ENCODE measurements around the gene CACNG8.
"Not testable (repeated sequence)": the region's sequence is repeated elsewhere in the genome, so short reads cannot be mapped to it uniquely, and the experiment has no call there.

Gene CACNG8

DNA sequence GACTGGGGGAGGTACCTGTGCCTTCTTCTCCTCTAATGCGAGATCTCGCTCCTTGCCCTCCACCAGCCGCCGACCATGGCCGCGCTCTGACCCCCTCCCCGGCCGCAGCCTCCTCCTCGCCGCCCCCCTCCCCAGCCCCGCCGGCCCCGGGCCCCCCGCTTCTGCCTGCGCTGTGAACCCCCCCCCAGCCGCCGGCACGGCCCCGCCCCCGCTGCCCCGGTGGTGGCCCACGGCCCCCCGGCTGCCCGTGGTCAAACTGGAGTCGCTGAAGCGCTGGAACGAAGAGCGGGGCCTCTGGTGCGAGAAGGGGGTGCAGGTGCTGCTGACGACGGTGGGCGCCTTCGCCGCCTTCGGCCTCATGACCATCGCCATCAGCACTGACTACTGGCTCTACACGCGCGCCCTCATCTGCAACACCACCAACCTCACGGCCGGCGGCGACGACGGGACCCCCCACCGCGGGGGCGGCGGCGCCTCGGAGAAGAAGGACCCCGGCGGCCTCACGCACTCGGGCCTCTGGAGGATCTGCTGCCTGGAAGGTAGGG lies at the start of gene CACNG8:
Gene CACNG8 (plus strand): TSS at position 51 of the 545 bp plus-strand sequence.
- no peak for DNase-seq

DNA sequence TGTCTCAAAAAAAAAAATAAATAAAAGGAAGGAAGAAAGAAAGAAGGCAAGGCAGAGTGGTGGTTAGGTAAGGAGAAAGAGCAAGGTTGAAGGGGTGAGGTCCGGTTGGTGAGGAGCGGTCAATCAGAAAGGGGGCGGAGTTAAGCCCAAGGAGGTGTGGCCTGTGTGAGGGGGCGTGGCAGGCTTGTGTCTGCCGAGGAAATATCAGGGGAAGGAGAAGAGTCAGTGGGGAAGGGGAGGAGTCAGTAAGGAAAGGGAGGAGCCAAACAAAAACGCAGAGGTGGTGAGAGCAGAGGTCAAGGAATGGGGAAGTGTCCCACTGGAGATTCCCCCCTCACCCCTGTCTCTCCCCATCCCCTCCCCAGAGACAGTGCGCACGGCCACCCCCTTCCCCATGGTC lies 47.7 kb upstream of the CACNG8 start:
- DNase-seq = no peak

DNA sequence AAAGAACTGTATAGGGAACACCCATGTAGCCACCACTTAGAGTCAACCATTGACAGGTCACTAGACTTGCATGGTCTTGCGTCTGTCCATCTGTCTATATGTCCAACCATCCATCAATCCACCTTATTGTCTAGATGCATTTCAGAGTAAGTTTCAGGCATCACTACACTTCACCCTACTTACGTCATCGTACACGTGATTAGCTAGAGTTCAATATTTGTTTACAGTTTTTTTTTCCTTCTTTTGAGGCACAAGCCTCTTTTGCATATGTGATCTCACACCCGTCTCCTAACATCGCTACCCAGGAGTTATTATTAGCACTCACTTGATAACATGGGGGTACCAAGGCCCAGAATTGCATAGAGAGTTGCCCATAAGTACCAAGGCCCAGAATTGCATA lies 46.7 kb upstream of the CACNG8 start:
- DNase-seq = no peak

DNA sequence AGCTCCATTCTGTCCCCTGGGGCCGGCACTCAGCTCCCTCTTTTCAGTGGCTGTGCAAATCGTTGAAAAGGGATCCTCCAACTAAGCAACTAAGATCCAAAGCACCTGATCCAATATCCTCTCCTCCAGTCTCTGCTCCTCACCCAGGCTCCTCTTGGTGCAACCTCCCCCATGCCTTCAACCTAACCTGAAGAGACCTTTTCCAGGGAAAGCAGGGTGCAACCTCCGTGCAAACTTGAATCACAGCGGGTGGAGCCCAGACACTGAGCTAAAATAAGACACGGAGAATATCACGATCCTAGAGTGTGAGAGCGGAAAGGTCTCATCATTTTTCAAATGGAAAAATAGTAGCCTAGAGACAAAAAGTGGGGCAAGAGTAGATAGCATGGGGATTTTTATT lies 45.4 kb upstream of the CACNG8 start:
- DNase-seq = no peak

DNA sequence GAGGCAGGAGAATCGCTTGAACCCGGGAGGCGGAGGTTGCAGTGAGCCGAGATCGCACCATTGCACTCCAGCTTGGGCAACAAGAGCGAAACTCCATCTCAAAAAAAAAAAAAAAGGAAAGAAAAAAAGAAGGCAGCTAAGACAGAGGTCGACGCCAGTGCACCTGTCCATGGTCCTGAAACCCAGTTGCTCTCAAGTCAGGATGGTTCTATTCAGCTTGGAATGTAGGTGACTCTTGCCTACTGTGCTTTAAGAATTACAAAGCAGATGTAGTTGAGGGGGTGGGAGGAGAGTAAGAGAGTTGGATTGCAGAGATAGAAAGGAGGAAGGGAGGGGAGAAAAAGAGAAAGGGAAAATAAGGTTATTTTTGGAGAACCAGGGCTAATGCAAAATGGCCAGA lies 35.0 kb upstream of the CACNG8 start:
- DNase-seq = no peak

DNA sequence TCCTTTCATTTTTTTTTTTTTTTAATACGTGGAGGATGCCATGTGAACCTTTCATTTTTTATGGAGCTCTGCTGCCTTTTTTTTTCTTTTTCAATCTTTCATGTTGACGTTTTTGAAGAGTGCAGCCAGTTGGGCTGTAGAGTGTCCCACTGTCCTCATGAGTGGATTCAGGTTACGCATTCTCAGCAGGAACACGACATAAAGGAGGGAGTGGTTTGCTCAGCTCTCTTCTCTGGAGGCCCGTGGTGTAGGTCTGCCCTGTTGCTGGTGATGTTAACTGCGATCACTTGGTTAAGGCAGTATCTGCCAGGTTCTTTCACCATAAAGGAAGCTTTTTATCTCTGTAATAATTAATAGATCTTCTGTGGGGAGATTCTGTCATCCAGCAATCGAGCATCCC lies 26.7 kb upstream of the CACNG8 start:
- no peak for DNase-seq

DNA sequence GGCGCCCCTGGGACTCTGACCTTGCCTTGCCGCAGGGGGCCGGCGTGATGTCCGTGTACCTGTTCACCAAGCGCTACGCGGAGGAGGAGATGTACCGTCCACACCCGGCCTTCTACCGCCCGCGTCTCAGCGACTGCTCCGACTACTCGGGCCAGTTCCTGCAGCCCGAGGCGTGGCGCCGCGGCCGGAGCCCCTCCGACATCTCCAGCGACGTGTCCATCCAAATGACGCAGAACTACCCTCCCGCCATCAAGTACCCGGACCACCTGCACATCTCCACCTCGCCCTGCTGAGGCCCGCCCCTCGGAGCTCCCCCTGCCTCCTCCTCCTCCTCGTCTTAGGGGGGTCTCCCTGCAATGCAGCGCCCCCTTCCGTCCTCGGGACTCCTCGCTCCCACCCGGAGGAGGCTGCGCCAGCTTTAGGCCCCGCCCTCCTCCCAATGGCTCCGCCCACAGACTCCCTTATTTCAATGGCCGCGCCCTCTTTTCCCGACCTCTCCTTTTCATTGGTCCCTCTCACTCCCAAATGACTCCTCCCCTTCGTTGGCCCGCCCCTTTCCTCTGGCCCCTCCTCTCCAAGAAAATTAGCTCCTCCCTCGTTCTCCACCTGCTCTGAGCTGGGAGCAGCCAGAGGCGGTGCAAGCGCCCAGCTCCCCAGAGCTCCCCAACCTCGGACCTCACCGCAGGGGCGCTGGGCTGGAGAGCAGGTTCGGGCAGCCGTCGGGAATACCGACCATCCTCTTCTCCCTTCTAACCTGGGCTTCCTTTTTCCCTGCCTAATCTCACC lies 20.5 kb upstream of the CACNG8 start:
- DNase-seq = no peak

DNA sequence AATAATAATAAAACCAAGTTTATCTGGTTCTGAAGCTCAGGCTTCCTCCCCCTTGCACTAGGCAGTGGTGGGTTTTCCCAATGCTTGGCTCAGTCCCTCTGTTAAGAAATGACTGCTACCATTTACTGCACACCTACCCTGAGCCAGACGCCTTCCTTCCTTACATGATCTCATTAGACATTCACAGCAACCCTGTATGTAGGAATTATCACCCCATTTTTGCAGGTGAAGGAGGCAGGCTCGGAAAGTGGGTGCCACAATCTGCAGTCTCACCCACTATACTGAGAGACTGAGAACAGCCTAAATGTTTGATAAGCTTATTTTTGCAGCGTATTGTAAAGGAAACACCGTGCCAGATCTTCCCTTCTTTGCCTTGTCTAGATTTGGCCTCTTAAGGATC lies 18.3 kb upstream of the CACNG8 start:
- DNase-seq = no peak

DNA sequence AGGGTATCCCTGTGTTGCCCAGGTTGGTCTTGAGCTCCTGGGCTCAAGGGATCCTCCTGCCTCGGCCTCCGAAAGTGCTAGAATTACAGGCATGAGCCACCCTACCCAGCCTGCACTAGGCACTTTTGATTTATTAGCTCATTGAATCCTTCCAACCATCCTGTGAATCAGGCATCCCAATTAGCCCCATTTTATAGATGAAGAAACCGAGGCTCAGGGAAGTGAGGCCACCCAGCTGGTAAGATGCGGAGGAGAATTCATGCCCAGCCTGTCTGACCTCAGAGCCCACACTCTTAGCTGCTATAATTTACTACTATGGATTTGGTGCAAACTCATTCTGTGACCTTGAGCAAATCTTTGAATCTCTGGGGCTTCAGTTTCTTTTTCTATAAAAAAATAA lies 17.8 kb upstream of the CACNG8 start:
- no peak for DNase-seq

DNA sequence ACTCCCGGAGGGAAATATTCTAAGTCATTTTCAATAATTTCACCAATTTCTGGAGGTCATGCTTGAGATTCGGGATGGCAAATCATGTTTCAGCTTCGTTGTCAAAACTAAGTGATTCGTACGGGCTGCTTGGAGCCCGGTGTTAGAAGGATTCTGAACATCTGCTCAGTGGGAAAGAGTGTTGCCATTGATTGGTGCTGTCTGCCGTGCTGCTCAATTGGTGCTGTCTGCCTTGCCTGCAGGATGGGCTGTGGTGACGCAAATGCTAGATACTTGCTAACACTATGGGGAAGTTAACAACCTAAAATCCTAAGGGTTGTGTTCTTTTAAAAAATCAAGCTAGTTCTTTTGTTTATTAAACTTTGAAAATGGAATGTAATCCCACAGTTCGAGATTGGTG lies 17.3 kb upstream of the CACNG8 start:
- DNase-seq = no peak

DNA sequence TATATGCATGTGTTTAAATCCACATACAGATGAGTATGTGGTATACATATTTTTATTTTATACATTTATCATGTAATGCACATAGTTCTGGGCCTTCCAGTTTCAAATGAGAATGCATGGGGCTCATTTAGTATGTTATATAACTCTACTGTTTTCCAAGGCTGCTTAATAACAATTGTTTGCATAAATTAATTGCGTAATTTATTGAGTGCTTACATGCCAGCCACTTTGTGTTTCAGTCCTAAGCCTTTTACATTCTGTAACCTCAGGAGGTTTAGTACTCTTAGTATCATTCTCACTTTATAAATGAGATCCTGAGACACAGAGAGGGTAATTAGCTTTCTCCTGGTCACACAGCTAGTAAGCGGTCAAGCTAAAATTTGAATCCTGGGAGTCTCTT lies 16.7 kb upstream of the CACNG8 start:
- DNase-seq = no peak

DNA sequence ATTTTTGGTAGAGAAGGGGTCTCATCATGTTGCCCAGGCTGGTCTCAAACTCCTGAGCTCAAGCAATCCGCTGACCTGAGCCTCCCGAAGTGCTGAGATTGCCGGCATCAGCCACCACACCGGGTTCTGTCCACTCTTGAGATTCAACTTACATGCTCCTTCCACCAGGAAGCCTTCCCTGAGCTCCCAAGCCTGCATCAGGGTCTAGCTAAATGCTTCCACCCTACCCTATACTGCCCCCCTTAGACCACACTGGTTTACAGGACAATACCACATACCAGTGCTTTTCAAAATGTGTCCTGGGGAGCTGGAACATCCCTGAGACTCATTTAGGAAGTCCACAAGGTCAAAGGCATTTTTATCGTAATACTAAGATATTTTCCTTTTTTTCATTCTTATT lies 15.1 kb upstream of the CACNG8 start:
- no peak for DNase-seq

DNA sequence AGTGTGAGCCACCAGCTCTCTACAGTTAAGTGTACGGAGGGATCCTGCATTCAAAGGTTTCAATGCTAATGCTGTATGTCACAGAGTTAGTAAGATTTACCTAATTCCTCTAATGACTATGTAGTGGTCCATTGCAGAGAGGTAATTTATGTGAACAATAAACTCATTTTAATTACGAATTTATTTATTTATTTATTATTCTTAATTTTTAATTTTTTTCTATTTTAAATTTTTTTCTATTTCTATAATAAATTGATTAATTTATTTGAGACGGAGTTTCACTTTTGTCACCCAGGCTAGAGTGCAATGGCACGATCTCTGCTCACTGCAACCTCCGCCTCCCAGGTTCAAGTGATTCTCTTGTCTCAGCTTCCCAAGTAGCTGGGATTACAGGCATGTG lies 14.1 kb upstream of the CACNG8 start:
- DNase-seq = not testable (repeated sequence)

DNA sequence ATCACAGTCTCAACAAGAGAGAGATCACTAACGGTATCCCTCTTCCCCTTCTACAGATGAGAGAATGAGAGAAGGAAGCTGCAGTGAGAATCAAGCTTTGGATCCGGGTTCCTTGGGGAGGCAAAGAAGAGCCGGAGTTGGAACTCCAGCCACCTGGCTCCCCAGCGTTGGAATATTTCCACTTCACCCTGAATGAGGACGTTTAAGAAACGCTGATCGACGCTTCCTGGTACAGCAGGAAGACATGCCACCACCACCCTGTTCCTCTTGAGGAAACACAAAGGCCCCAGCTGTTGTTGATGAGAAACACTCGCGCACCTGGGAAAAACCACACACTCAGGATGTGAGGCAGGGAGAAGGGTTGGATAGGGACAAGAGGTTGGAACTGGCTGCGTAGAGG lies 11.3 kb upstream of the CACNG8 start:
- no peak for DNase-seq

DNA sequence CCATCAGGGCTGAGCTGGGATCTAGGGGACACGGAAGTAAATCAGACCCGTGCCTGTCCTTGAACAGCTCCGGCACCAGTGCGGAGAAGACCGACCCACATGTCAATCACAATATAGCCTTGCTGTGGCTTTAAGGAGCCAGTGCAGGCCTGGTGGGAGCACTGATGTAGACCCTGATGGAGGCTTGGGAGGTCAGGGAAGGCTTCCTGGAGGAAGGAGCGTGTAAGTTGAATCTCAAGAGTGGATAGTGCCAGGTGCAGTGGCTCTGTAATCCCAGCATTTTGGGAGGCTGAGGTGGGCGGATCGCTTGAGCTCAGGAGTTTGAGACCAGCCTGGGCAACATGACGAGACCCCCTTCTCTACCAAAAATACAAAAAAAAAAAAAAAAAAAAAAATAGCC lies 10.8 kb upstream of the CACNG8 start:
- DNase-seq = no peak

DNA sequence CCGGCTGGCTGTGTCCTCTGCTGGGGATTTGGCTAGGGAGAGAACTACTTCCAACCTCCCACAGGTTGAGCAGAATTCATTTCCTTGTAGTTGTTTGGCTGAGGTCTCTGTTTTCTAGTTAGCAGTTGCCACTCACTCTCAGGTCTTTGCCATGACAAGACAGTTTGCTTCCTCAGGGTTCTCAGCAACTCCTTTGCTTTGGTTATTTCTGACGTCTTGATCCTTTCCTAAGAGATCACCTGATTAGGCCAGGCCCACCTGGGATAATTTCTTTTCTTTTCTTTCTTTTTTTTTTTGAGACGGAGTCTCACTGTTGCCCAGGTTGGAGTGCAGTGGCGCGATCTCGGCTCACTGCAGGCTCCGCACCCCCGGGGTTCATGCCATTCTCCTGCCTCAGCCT lies 9.4 kb upstream of the CACNG8 start:
- no peak for DNase-seq

DNA sequence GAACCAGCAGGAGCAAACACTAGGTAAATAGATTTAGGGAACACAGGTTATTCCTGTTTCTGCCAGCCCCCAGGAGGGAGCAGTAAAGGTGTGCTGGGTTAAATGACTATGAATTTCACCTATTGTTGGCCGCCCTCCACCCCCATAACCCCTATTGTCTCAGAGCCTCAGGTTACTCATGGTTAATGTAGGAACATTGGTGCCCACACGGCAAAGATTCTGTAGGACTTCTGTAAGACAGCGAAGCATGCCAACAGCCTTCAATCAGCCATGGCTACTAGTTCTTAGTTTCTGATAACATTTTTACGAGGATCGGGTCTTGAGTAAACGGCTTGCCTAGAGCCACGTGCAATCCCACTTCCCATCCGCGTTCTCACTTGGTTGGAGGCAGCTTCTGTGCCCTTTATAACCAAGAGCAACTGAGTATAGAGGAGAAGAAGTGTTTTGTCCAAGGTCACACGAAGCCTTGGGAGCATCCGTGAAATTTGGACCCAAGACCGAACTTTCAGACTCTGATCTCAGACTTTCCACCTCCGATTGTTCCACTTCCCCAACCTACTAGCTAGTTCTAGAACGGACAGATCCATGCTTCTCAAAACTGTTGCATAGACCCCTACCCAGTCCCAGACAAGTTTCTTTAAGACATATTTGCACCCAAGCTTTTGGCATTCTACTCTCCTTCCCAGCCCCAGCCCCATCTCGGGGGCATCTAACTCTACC lies 5.1 kb upstream of the CACNG8 start:
- no peak for DNase-seq

DNA sequence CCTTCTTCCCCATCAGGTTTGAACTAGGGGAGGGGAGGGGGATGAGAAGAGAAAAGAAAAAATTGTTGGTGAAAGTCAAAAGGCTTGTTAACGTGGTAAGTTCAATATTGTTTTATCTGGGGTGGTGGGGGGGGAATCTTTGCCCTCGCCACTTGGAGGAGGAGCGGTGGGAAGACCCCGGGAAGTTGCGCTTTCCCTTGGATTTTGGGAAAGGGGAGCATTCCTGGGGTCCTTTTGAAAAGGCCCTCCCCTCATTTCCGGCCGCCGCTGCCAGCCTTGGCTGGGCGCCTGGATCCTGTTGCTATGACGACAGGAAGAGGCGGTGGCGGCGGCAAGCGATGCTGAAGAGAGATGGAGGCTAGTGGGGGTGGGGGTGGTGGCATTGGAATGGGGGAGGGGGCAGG lies 4.6 kb upstream of the CACNG8 start:
- no peak for DNase-seq

DNA sequence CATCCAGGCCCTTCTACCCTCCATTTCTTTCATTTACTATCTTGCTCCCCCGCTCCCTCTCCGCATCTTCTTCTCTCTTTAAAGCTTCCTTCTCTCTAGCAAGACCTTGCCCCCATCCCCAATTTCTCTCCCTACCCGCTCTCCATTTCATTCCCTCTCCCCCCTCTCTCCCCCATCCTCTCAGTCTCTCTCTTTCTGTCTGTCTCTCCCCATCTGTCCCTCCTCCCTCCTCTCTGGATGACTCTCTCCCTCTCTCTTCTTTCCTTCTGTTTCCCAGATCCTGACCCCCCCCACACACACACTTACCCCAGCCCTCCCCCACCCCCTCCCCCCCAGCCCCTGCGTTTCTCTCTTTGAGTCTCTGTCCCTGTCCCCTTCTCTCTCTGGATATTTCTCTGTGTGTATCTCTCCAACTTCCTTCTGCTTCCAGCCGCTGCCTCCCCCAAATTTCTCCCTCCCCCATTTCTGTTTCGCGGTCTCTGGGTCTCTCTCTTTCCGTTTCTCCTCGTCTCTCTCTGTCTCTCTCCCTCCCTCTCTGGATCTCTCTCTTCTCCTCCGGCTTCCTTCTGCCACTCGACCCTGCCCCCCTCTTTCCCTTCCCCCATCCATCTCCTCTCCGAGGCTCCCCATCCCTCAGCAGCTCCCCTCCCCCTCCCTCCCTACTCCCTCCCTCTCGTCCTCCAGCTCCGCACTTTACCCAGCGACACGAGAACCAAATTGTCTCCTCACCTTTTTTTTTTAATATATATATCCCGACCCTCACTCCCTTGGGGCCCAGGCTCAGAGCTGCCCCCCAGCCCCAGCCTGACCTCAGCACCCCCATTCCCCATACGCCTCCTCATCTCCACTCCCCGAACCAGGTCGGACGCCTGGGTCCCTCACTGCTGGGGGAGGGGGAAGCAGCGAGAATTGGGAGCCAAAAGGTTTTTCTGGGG lies 3.6 kb upstream of the CACNG8 start:
- no peak for DNase-seq

DNA sequence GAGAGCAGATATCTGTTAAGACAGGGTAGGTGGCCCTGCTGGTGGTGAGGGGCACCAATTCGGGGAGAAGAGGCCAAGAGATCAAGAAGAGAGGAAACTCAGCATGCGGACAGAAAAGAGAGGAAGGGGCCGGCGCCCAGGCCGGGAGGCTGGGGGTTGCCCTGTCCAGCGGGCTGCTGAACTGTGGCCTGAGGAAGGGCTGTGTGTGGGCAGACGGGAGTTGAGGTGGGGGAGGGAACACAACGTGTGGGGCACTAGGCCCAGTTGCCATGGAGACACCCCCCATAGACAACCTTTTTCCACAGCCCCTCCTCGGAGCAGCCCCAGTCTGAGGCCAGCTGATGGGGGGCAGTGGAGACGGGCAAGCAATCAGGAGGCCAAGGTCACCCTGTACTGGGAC lies 2.5 kb upstream of the CACNG8 start:
- DNase-seq = no peak

DNA sequence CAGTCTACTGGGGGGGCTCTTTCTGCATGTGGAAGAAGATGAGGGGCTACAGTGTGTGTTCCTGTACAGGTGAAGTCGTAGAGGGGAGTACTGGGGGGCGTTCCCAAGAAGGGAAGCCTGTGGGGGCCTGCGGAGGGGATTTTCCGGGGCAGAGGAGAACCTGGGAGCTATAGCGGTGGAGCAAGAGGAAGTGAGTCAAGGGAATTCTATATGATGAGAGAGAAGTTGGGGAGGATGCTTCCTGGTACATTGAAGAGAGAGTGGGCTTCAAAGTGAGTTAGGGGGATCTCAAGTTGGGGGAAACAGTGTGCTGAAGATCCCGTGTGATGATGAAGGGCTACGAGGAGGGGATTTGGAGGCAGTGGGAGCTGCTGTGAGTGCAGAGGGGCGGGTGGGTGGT lies 1.9 kb upstream of the CACNG8 start:
- DNase-seq = no peak

DNA sequence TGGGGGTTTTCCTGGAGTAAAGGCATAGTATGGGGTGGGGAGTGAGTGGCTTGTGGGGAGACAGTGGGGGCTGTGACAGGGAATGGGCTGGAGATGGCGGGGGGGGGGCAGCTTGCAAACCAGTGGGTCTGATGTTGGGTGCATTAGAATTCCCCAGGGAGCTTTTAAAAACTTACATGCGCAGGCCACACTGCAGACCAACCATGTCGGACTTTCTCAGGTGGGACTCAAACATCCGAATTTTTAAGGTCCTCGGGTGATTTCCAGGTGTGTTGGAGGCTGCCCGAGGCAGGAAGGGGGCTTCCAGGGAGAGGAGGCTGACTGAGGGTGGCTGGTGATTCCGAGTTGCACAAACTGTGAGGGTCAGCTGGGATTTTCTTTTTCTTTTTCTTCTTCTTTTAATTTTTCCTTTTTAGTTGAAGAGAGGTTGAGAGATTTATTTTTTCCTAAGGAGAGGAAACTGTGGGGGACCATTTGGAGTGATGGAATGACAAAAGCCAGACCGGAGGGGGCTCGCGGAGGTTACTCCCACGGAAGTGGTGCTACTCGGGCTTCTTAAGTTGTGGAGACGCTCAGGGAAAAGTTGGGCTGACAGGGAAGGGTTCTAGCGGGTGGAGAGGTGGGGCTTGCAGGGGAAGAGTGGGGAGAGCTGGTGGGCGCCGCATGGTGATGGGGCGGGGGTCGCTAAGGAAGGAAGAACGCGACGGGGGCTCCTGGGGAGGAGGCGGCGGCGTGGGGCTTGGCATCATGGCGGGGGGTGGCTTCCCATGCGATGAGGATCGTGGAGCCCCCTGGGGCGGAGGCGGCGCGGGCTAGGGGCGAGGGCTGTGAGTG lies 997 bp upstream of the CACNG8 start:
- no peak for DNase-seq
